Measurements from ENCODE around the gene ADAP1. TPM values are rescaled to one million over a fixed set of nuclear protein-coding genes. Genes with fewer than 3 reads are reported as not detected.

The ADAP1 gene
- total RNA-seq, 2 experiments from 2014 or later = 6.8 to 7.2 TPM

DNA sequence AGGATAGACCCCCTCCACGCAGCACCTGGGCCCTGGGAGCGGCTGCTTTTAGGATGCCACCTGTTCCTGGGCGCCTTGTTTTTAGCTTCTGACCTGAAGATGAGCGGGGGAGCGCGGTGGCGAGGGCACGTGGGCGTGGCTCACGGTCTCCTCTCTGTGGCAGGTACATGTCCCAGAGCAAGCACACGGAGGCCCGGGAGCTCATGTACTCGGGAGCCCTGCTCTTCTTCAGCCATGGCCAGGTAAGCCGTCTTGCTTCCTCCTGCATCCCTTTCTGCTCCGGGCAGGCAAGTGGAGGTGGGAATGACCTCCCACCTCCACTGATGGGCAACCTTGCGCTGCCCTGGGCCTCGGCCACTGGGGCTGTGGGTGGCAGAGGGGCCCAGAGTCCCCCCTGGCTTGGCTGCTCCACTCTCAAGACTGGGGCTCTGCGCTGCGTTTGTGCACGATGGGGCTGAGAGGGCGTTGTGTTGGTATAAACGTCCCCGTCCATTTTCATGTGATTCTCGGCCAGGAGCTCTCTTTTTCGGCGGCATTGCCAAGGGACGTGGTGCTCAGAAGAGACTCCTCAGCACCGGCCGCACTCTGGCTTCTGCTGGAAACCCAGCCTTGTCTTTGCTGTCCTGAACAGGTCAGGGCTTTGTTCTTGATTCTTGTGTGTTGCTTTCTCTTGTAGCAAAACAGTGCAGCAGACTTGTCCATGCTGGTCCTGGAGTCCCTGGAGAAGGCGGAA, 68.4 kb downstream of the ADAP1 start:
- H3K9me3 Mint-ChIP-seq = no peaks in the 10 kb centered on the region
- TF ChIP-seq, protein P1, sequence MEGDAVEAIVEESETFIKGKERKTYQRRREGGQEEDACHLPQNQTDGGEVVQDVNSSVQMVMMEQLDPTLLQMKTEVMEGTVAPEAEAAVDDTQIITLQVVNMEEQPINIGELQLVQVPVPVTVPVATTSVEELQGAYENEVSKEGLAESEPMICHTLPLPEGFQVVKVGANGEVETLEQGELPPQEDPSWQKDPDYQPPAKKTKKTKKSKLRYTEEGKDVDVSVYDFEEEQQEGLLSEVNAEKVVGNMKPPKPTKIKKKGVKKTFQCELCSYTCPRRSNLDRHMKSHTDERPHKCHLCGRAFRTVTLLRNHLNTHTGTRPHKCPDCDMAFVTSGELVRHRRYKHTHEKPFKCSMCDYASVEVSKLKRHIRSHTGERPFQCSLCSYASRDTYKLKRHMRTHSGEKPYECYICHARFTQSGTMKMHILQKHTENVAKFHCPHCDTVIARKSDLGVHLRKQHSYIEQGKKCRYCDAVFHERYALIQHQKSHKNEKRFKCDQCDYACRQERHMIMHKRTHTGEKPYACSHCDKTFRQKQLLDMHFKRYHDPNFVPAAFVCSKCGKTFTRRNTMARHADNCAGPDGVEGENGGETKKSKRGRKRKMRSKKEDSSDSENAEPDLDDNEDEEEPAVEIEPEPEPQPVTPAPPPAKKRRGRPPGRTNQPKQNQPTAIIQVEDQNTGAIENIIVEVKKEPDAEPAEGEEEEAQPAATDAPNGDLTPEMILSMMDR (IDR thresholded peaks at IDR 0.05) = no peak
- H3K4me1 Mint-ChIP-seq (ENCODE audit: low read depth) = peaks cover 13% of the 10 kb centered on the region
- Histone ChIP-seq H3K4me1 (ENCODE audit: insufficient read depth, low read length) (peaks cover 41% of the 10 kb centered on the region), H3K4me3 (ENCODE audit: low read length) (no peak overlapping the region), H3K27ac (ENCODE audit: low read depth in 1 of 2, low read length in 2 of 2) (no peak overlapping the region), H3K36me3 (ENCODE audit: insufficient read depth, low read length) (peaks cover 61% of the 10 kb centered on the region), H3K9me3 (ENCODE audit: control insufficient read depth in 1 of 2, insufficient read depth in 1 of 2, low read length in 2 of 2) (no peaks in the 10 kb centered on the region), H3K27me3 (ENCODE audit: control insufficient read depth in 1 of 2, insufficient read depth in 2 of 2, low read length in 2 of 2) (no peaks in the 10 kb centered on the region)
- CTCF ChIA-PET = no interaction called here
- ATAC-seq (ENCODE audit: poor library complexity) (no peak), DNase-seq (peak in 1 of 14 experiments; percentile 0)
- POLR2A ChIA-PET = no interaction called here
- no peaks in the 10 kb centered on the region for H3K27me3 Mint-ChIP-seq
- intact Hi-C loops (cut with DNase I, micrococcal nuclease) = no loop called here
- no peak overlapping the region for H3K4me3 Mint-ChIP-seq
- peaks cover 34% of the 10 kb centered on the region for H3K36me3 Mint-ChIP-seq (ENCODE audit: low read depth)
- H3K27ac Mint-ChIP-seq = no peak overlapping the region

DNA sequence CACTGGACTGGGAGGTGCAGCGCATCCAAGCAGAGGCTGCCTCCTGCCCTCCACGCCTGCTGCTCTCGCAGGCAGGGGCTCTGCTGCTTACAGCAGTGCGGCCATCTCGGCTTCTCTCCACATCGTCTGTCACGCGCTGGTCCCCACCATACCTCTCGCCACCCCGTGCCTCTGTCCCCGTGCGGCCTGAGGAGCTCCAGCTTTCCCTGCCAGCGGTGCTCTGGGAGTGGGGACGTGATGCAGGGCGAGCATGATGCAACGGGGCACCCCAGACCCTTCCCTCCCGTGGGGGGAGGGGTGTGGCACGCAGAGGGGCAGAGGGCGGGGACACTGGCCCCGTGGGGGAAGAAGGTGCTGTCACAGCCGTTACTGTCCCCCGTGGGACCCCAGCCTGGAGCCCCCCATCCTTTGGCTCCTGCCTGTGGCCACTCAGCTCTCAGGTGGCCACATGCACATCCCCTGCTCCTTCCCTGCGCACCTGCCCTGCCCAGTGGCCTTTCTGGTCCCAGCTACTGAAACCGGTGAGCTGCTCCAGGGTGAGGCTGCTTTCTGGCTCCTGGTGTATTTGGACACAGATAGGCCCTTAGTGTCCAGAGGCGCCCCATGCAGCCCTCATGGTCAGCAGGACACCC, 69.1 kb downstream of the ADAP1 start:
- Mint-ChIP-seq H3K27me3 (no peaks in the 10 kb centered on the region), H3K27ac (no peak overlapping the region), H3K4me3 (no peak overlapping the region), H3K9me3 (no peaks in the 10 kb centered on the region), H3K36me3 (ENCODE audit: low read depth) (peaks cover 27% of the 10 kb centered on the region), H3K4me1 (ENCODE audit: low read depth) (peaks cover 17% of the 10 kb centered on the region)
- CTCF ChIA-PET = no interaction called here
- ATAC-seq (ENCODE audit: poor library complexity) (no peak), DNase-seq (peak in 1 of 14 experiments; percentile 0)
- H3K36me3 ChIP-seq (ENCODE audit: insufficient read depth, low read length) = peaks cover 54% of the 10 kb centered on the region
- intact Hi-C loops (cut with DNase I, micrococcal nuclease) = no loop called here
- TF ChIP-seq, protein P1 (IDR thresholded peaks at IDR 0.05) = no peak
- no peak overlapping the region for H3K27ac ChIP-seq (ENCODE audit: low read depth in 1 of 2, low read length in 2 of 2)
- POLR2A ChIA-PET = no interaction called here
- H3K9me3 ChIP-seq (ENCODE audit: control insufficient read depth in 1 of 2, insufficient read depth in 1 of 2, low read length in 2 of 2) = no peaks in the 10 kb centered on the region
- H3K27me3 ChIP-seq (ENCODE audit: control insufficient read depth in 1 of 2, insufficient read depth in 2 of 2, low read length in 2 of 2) = no peaks in the 10 kb centered on the region
- no peak overlapping the region for H3K4me3 ChIP-seq (ENCODE audit: low read length)
- peaks cover 45% of the 10 kb centered on the region for H3K4me1 ChIP-seq (ENCODE audit: insufficient read depth, low read length)

DNA sequence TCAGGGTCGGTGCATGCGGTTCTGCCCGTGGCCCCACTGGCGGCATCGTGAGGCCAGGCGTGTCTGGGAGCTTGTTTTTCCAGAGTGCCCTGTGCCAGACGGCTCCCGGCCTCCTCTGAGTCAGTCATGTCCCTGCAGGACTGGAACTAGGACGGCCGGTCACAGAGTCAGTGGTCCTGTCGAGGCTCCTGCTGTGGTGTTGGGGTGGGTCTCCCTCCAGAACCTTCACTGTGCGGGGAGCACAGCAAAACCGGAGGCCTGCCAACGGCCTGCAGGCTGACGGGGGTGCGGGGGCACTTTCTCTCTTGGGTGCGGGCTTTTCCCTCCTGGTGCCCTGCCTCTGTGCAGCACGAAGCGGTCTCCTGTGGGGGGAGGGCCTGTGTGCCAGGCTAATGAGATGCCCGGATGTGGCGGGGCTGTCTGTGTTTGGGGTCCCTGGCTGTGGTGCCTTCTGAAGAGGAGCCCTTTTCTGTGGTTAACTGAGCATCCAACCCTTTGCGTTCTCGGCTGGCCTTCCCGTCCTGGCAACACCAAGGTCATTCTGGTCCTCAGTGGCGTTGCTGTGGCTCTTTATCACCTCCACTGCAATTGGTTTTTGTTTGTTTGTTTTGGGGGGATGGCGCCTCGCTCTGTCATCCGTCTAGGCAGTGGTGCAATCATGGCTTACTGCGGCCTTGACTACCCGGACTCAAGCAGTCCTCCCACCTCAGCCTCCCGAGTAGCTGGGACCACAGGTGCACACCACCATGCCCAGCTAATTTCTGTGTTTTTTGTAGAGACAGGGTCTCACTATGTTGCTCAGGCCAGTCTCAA, 70.1 kb downstream of the ADAP1 start:
- H3K27ac ChIP-seq (ENCODE audit: low read depth in 1 of 2, low read length in 2 of 2) = no peak overlapping the region
- no peaks in the 10 kb centered on the region for H3K27me3 Mint-ChIP-seq
- H3K27me3 ChIP-seq (ENCODE audit: control insufficient read depth in 1 of 2, insufficient read depth in 2 of 2, low read length in 2 of 2) = no peaks in the 10 kb centered on the region
- intact Hi-C loops (cut with DNase I, micrococcal nuclease) = no loop called here
- H3K9me3 Mint-ChIP-seq = no peaks in the 10 kb centered on the region
- ATAC-seq (ENCODE audit: poor library complexity) = no peak
- DNase-seq = peak in 1 of 14 experiments; percentile 0
- TF ChIP-seq, protein P1 (IDR thresholded peaks at IDR 0.05) = no peak
- H3K4me1 Mint-ChIP-seq (ENCODE audit: low read depth) = peaks cover 23% of the 10 kb centered on the region
- H3K36me3 ChIP-seq (ENCODE audit: insufficient read depth, low read length) = peaks cover 53% of the 10 kb centered on the region
- H3K4me3 ChIP-seq (ENCODE audit: low read length) = no peak overlapping the region
- H3K4me1 ChIP-seq (ENCODE audit: insufficient read depth, low read length) = peaks cover 54% of the 10 kb centered on the region
- ChIA-PET POLR2A (no interaction called here), CTCF (no interaction called here)
- peaks cover 26% of the 10 kb centered on the region for H3K36me3 Mint-ChIP-seq (ENCODE audit: low read depth)
- H3K9me3 ChIP-seq (ENCODE audit: control insufficient read depth in 1 of 2, insufficient read depth in 1 of 2, low read length in 2 of 2) = no peaks in the 10 kb centered on the region
- no peak overlapping the region for H3K27ac Mint-ChIP-seq
- no peak overlapping the region for H3K4me3 Mint-ChIP-seq
